Measurements from ENCODE around the gene DEFB125.

Gene DEFB125

DNA sequence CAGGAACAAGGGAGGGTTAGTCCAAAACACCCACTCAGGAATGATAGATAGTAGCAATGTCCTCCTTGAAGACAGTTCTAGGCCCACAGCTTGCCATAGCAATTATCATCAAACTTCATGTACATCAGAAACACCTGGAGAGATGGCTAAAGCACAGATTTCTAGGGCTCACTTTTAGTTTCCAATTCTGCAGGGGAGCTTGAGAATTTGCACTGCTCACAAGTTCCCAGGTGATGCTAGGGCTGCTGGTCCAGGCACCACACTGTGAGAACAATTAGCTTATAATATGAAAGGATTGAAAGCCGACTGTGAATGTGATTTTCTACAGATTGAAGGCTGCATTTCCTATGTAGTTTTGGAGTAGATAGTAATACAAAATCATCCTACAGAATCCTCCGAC lies 58.4 kb downstream of the DEFB125 start:
- in situ Hi-C loops (cut with HindIII; ENCODE audit: low sequenced_read_pairs), result no loop called here
